Astrocyte (in vitro differentiated cells and primary cell): ENCODE measurements around the gene GEN1. TPM values are rescaled to one million over a fixed set of nuclear protein-coding genes. Genes with fewer than 3 reads are reported as not detected.

Experiments
- DNase-seq: peaks from one replicate; pipeline ENCODE4 v3.0.0-alpha.2; 2010; ENCODE audit warnings: low read depth
- FAIRE-seq: peaks from 2 replicates; lab custom pipeline; 2011; peaks lifted over from hg19 to GRCh38; lab: Jason Lieb, UNC
- H2AFZ ChIP-seq: 2 replicates; pipeline ENCODE4 v1.6.0; 2012; ENCODE audit warnings: low read depth, low read length, inconsistent platforms
- H3K27ac ChIP-seq: 2 replicates; pipeline ENCODE4 v1.5.1; 2011; ENCODE audit warnings: low read depth, low read length, inconsistent platforms
- H3K27me3 ChIP-seq: 2 replicates; pipeline ENCODE4 v1.6.0; 2011; ENCODE audit warnings: low read length, inconsistent platforms; ENCODE audit not compliant: insufficient read depth
- H3K36me3 ChIP-seq: 2 replicates; pipeline ENCODE4 v1.5.1; 2011; ENCODE audit warnings: low read length, inconsistent platforms; ENCODE audit not compliant: insufficient read depth
- H3K4me1 ChIP-seq: 2 replicates; pipeline ENCODE4 v1.5.1; 2011; ENCODE audit warnings: low read length, inconsistent platforms; ENCODE audit not compliant: insufficient read depth
- H3K4me2 ChIP-seq: 2 replicates; pipeline ENCODE4 v1.6.0; 2012; ENCODE audit warnings: low read length, inconsistent platforms
- H3K4me3 ChIP-seq: 2 replicates; pipeline ENCODE4 v1.5.1; 2011; ENCODE audit warnings: low read depth, mild to moderate bottlenecking, low read length, inconsistent platforms; ENCODE audit not compliant: insufficient read depth
- H3K79me2 ChIP-seq: 2 replicates; pipeline ENCODE4 v1.6.0; 2012; ENCODE audit warnings: mild to moderate bottlenecking, low read length, inconsistent platforms; ENCODE audit not compliant: insufficient read depth
- H3K9ac ChIP-seq: 2 replicates; pipeline ENCODE4 v1.6.0; 2012; ENCODE audit warnings: mild to moderate bottlenecking, low read length, inconsistent platforms
- H3K9me3 ChIP-seq: 2 replicates; pipeline ENCODE4 v1.5.1; 2012; ENCODE audit warnings: low read depth, mild to moderate bottlenecking, low read length, inconsistent platforms; ENCODE audit not compliant: insufficient read depth
- H4K20me1 ChIP-seq: 2 replicates; pipeline ENCODE4 v1.6.0; 2012; ENCODE audit warnings: low read length, inconsistent platforms; ENCODE audit not compliant: insufficient read depth
- H3K27ac Mint-ChIP-seq: one replicate; pipeline ENCODE4 v1.8.0; 2021; ENCODE audit warnings: mild to moderate bottlenecking, mixed read lengths; ENCODE audit not compliant: unreplicated experiment
- H3K27me3 Mint-ChIP-seq: one replicate; pipeline ENCODE4 v1.8.0; 2021; ENCODE audit warnings: low read depth, mixed read lengths; ENCODE audit not compliant: unreplicated experiment
- H3K36me3 Mint-ChIP-seq: one replicate; pipeline ENCODE4 v1.8.0; 2021; ENCODE audit warnings: low read depth, mixed read lengths; ENCODE audit not compliant: unreplicated experiment
- H3K4me1 Mint-ChIP-seq: one replicate; pipeline ENCODE4 v1.8.0; 2021; ENCODE audit warnings: low read depth, mixed read lengths; ENCODE audit not compliant: unreplicated experiment
- H3K4me3 Mint-ChIP-seq: one replicate; pipeline ENCODE4 v1.8.0; 2021; ENCODE audit warnings: mild to moderate bottlenecking, moderate library complexity, mixed read lengths; ENCODE audit not compliant: unreplicated experiment
- H3K9me3 Mint-ChIP-seq: one replicate; pipeline ENCODE4 v1.8.0; 2021; ENCODE audit warnings: mild to moderate bottlenecking, mixed read lengths; ENCODE audit not compliant: unreplicated experiment
- CTCF ChIP-seq: IDR thresholded peaks from 2 replicates; pipeline ENCODE4 v1.5.1; 2011; ENCODE audit warnings: low read depth, mild to moderate bottlenecking, inconsistent platforms, low read length, moderate library complexity; ENCODE audit not compliant: insufficient read depth
- EZH2 ChIP-seq: IDR thresholded peaks from 2 replicates; pipeline ENCODE4 v1.6.1; 2012; ENCODE audit warnings: mild to moderate bottlenecking, low read length, inconsistent platforms; ENCODE audit not compliant: insufficient read depth
- total RNA-seq: library from RNA; stranded (reverse); gene quantifications from 2 replicates; pipeline ENCODE4 v1.2.1, GENCODE V29; 2021

The GEN1 gene
- total RNA-seq, 1 donor from 2014 or later = 9.1 TPM

DNA sequence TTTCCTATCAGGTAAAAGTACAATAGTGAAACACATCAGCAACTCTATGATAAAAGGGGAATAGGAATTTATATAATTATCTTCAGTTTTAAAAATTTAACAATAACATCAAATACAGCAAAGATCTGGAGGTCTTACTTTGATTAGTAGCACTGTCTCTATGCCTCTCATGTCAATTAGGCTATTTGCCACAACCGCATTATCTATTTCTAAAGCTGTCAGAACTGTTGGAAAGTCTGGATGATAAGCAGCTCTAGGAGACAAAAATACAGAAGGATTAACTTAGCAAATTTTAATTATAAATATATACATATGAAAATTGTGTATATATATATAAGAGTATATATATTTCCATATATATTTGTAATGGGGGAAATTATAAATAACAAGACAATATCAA lies 45.4 kb upstream of the GEN1 start:
- H3K9ac ChIP-seq = no peak overlapping the region
- no peak overlapping the region for H3K4me3 Mint-ChIP-seq
- no peaks in the 10 kb centered on the region for H3K4me1 ChIP-seq
- H2AFZ ChIP-seq = no peak overlapping the region
- H3K27me3 ChIP-seq = no peaks in the 10 kb centered on the region
- H3K27ac ChIP-seq = no peak overlapping the region
- H3K9me3 ChIP-seq = no peaks in the 10 kb centered on the region
- no peaks in the 10 kb centered on the region for H3K79me2 ChIP-seq
- DNase-seq (no peak), FAIRE-seq (no peak)
- no peak overlapping the region for H3K4me3 ChIP-seq
- no peak overlapping the region for H3K27ac Mint-ChIP-seq
- H3K9me3 Mint-ChIP-seq = no peaks in the 10 kb centered on the region
- H4K20me1 ChIP-seq = no peaks in the 10 kb centered on the region
- TF ChIP-seq EZH2 (no peak), CTCF (no peak)
- H3K27me3 Mint-ChIP-seq = no peaks in the 10 kb centered on the region
- peaks cover 8% of the 10 kb centered on the region for H3K36me3 Mint-ChIP-seq
- peaks cover 39% of the 10 kb centered on the region for H3K36me3 ChIP-seq
- H3K4me1 Mint-ChIP-seq = no peaks in the 10 kb centered on the region
- no peak overlapping the region for H3K4me2 ChIP-seq

DNA sequence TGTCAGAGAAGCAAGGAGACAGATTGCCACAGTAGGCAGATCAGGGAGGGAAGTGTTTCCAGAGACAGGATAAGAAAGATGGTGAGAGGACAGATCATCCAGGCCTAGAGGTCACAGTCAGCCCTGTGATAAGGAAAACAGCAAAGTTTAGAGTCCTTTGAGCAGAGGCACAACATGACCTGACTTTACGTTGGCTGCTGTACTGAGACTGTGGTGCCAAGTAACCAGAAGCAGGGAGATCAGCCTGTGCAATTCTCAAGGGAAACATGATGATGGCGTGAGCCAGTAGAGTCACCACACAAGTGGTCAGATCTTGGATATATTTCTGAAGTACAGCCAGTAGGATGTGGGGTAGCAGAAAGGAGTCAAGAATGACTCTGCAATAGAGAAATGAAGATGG lies 44.0 kb upstream of the GEN1 start:
- FAIRE-seq (no peak), DNase-seq (no peak)
- Mint-ChIP-seq H3K9me3 (no peaks in the 10 kb centered on the region), H3K27me3 (no peaks in the 10 kb centered on the region), H3K4me1 (no peaks in the 10 kb centered on the region), H3K4me3 (no peak overlapping the region), H3K36me3 (peaks cover 8% of the 10 kb centered on the region), H3K27ac (no peak overlapping the region)
- Histone ChIP-seq H2AFZ (no peak overlapping the region), H3K9me3 (no peaks in the 10 kb centered on the region), H3K4me2 (no peak overlapping the region), H3K4me3 (no peak overlapping the region), H4K20me1 (no peaks in the 10 kb centered on the region), H3K4me1 (no peaks in the 10 kb centered on the region), H3K27ac (no peak overlapping the region), H3K36me3 (peaks cover 39% of the 10 kb centered on the region), H3K9ac (no peak overlapping the region), H3K27me3 (no peaks in the 10 kb centered on the region), H3K79me2 (no peaks in the 10 kb centered on the region)
- no peak for TF ChIP-seq EZH2
- TF ChIP-seq CTCF = no peak

DNA sequence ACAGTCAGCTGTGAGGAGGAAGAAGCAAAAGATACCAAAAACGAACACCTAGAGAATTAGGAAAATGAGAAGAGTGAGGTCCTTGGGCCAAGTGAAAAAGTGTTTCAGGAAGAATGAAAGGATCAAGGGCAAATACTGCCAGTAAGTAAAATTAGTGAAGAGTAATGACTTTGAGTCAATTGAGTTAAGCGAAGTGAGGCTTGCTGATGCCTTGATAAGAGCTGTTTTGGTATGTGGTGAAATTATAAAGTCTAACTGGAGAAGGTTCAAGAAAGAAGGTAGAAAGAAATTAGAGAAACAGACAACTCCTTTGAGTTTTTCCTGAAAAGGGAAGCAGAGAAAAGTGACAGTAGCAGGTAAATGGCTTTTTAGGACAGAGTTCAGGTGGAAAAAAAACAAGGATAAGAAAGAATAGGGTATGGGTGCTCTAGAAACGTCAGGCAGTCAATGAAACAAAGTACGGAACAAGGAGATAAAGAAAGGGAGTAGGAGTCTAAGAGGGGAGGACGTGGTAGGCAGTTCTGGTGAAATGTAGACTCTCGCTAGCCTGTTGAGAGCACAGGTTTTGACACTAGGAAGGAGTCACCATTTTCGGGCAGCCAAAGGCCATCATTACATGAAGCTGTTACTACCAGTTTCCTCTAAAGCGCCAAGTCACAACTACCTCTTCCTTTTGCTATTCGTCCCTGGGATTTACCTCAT lies 43.2 kb upstream of the GEN1 start:
- H3K27me3 ChIP-seq = no peaks in the 10 kb centered on the region
- no peak for TF ChIP-seq CTCF
- no peak for TF ChIP-seq EZH2
- no peak overlapping the region for H3K27ac ChIP-seq
- peaks cover 36% of the 10 kb centered on the region for H3K36me3 ChIP-seq
- FAIRE-seq (no peak), DNase-seq (no peak)
- H3K9ac ChIP-seq = no peak overlapping the region
- Mint-ChIP-seq H3K4me3 (no peak overlapping the region), H3K36me3 (peaks cover 8% of the 10 kb centered on the region), H3K27me3 (no peaks in the 10 kb centered on the region), H3K4me1 (no peaks in the 10 kb centered on the region), H3K9me3 (no peaks in the 10 kb centered on the region), H3K27ac (no peak overlapping the region)
- no peaks in the 10 kb centered on the region for H3K9me3 ChIP-seq
- H3K4me2 ChIP-seq = no peak overlapping the region
- H2AFZ ChIP-seq = no peak overlapping the region
- H4K20me1 ChIP-seq = no peaks in the 10 kb centered on the region
- no peak overlapping the region for H3K4me3 ChIP-seq
- no peaks in the 10 kb centered on the region for H3K79me2 ChIP-seq
- no peaks in the 10 kb centered on the region for H3K4me1 ChIP-seq
